H1 (cell line): ENCODE data around the gene TMEM178B. TPM values are rescaled to one million over a fixed set of nuclear protein-coding genes. Genes with fewer than 3 reads are reported as not detected.

Experiments used
- CTCF ChIA-PET: fragments of 300-600 bp; sonication (Branson Sonifier 250); formaldehyde crosslinking; loops from one replicate; lab custom pipeline; 2021; ENCODE audit not compliant: partially characterized antibody; lab: Charles Lee
- POLR2A ChIA-PET: fragments of 300-600 bp; sonication (Branson Sonifier 250); formaldehyde crosslinking; loops from one replicate; lab custom pipeline; 2021; ENCODE audit warnings: inconsistent platforms; ENCODE audit not compliant: partially characterized antibody; lab: Charles Lee
- DNase-seq, 2 experiments: peaks; one replicate each; pipeline versions ENCODE4 v3.0.0 to v3.0.0-alpha.2; 2010 to 2022; ENCODE audit warnings: low spot score in 2 of 2, low read depth in 1 of 2, mixed read lengths in 1 of 2
- FAIRE-seq: peaks from 2 replicates; lab custom pipeline; 2011; peaks lifted over from hg19 to GRCh38; lab: Jason Lieb, UNC
- H2AFZ ChIP-seq: 2 replicates; pipeline ENCODE4 v1.8.1; 2012; ENCODE audit warnings: low read length, inconsistent platforms
- H2AK5ac ChIP-seq: 2 replicates; pipeline ENCODE4 v1.6.1; 2013; ENCODE audit warnings: low read depth, low read length
- H2BK120ac ChIP-seq: replicated peaks from 2 replicates; pipeline ENCODE3; 2013; ENCODE audit warnings: low read depth, low read length, inconsistent platforms
- H2BK12ac ChIP-seq: 2 replicates; pipeline ENCODE4 v1.6.1; 2013; ENCODE audit warnings: low read depth, low read length
- H2BK15ac ChIP-seq: 2 replicates; pipeline ENCODE4 v1.6.1; 2013; ENCODE audit warnings: low read length
- H2BK20ac ChIP-seq: 2 replicates; pipeline ENCODE4 v1.6.1; 2013; ENCODE audit warnings: low read length
- H2BK5ac ChIP-seq: 2 replicates; pipeline ENCODE4 v1.6.1; 2013; ENCODE audit warnings: low read depth, low read length
- H3K14ac ChIP-seq: 2 replicates; pipeline ENCODE4 v1.6.1; 2013; ENCODE audit warnings: inconsistent platforms; ENCODE audit not compliant: insufficient read length
- H3K18ac ChIP-seq: 2 replicates; pipeline ENCODE4 v1.6.1; 2013; ENCODE audit warnings: low read length; ENCODE audit errors: extremely low read depth
- H3K23ac ChIP-seq: 2 replicates; pipeline ENCODE4 v1.6.1; 2013; ENCODE audit warnings: inconsistent platforms; ENCODE audit not compliant: insufficient read length
- H3K23me2 ChIP-seq: 2 replicates; pipeline ENCODE4 v1.6.1; 2013; ENCODE audit warnings: low read depth, low read length
- H3K27ac ChIP-seq: 2 replicates; pipeline ENCODE4 v1.6.1; 2011; ENCODE audit warnings: low read depth, low read length, inconsistent platforms
- H3K27me3 ChIP-seq, 4 experiments: replicated peaks in 1 of 4; 1 replicate in 1 of 4; 2 replicates in 3 of 4; pipeline versions ENCODE4 v1.6.1 to v1.8.1; 2011 to 2013; ENCODE audit warnings: low read length in 3 of 4, mild to moderate bottlenecking in 3 of 4, inconsistent platforms in 2 of 4, mixed read lengths in 2 of 4, moderate library complexity in 1 of 4; ENCODE audit not compliant: control insufficient read depth in 3 of 4, insufficient read depth in 3 of 4; ENCODE audit errors: extremely low read depth in 1 of 4
- H3K36me3 ChIP-seq, 4 experiments: 2 replicates each; pipeline versions ENCODE4 v1.6.1 to v1.8.1; 2011 to 2013; ENCODE audit warnings: mild to moderate bottlenecking in 4 of 4, low read length in 3 of 4, moderate library complexity in 2 of 4, control low read depth in 1 of 4, inconsistent platforms in 1 of 4; ENCODE audit not compliant: insufficient read depth in 4 of 4, control insufficient read depth in 2 of 4
- H3K4ac ChIP-seq: replicated peaks from 2 replicates; pipeline ENCODE3; 2013; ENCODE audit warnings: low read length, low read depth, mixed read lengths, inconsistent platforms; ENCODE audit not compliant: insufficient read length
- H3K4me1 ChIP-seq, 4 experiments: replicated peaks in 1 of 4; 1 replicate in 1 of 4; 2 replicates in 3 of 4; pipeline versions ENCODE4 v1.6.1 to v1.8.1; 2011 to 2013; ENCODE audit warnings: low read length in 3 of 4, inconsistent platforms in 2 of 4, mixed read lengths in 1 of 4; ENCODE audit not compliant: insufficient read depth in 4 of 4, control insufficient read depth in 3 of 4
- H3K4me2 ChIP-seq, 2 experiments: 2 replicates each; pipeline versions ENCODE4 v1.6.1 to v1.8.1; 2011 to 2013; ENCODE audit warnings: low read depth in 2 of 2, low read length in 2 of 2, control low read depth in 1 of 2, inconsistent platforms in 1 of 2, mild to moderate bottlenecking in 1 of 2; ENCODE audit not compliant: insufficient read depth in 1 of 2
- H3K4me3 ChIP-seq, 4 experiments: fragments of 200-600, 300-600 bp in 1 of 4; sonication (generic), shearing (Covaris generic), sonication (Bioruptor Twin) in 1 of 4; 2 replicates each; pipeline versions ENCODE4 v1.5.1 to v1.8.1; 2011 to 2016; ENCODE audit warnings: low read length in 4 of 4, low read depth in 3 of 4, control low read depth in 2 of 4, inconsistent platforms in 2 of 4, mild to moderate bottlenecking in 2 of 4, mixed read lengths in 1 of 4, moderate library complexity in 1 of 4; ENCODE audit not compliant: insufficient read depth in 2 of 4; ENCODE audit errors: extremely low read depth in 1 of 4
- H3K56ac ChIP-seq: replicated peaks from 2 replicates; pipeline ENCODE3; 2013; ENCODE audit warnings: low read depth, mild to moderate bottlenecking, mixed read lengths, low read length, inconsistent platforms; ENCODE audit not compliant: insufficient read length
- H3K79me1 ChIP-seq: 2 replicates; pipeline ENCODE4 v1.6.1; 2013; ENCODE audit warnings: low read depth, low read length, control low read depth
- H3K79me2 ChIP-seq, 2 experiments: 2 replicates each; pipeline versions ENCODE4 v1.6.1 to v1.8.1; 2012 to 2013; ENCODE audit warnings: low read length in 2 of 2, mild to moderate bottlenecking in 2 of 2, inconsistent platforms in 1 of 2; ENCODE audit not compliant: insufficient read depth in 2 of 2, control insufficient read depth in 1 of 2
- H3K9ac ChIP-seq, 4 experiments: replicated peaks in 1 of 4; 1 replicate in 1 of 4; 2 replicates in 3 of 4; pipeline versions ENCODE4 v1.6.1 to v1.8.1; 2011 to 2013; ENCODE audit warnings: low read depth in 3 of 4, low read length in 3 of 4, control low read depth in 2 of 4, mild to moderate bottlenecking in 2 of 4, moderate library complexity in 2 of 4, inconsistent platforms in 1 of 4; ENCODE audit errors: extremely low read depth in 1 of 4
- H3K9me3 ChIP-seq, 2 experiments: 2 replicates each; pipeline versions ENCODE4 v1.6.1 to v1.8.1; 2012 to 2013; ENCODE audit warnings: mild to moderate bottlenecking in 2 of 2, moderate library complexity in 2 of 2, control low read depth in 1 of 2, inconsistent platforms in 1 of 2, low read depth in 1 of 2, low read length in 1 of 2, mixed read lengths in 1 of 2; ENCODE audit not compliant: insufficient read depth in 2 of 2
- H4K20me1 ChIP-seq, 2 experiments: replicated peaks in 1 of 2; 2 replicates each; pipeline versions ENCODE3 to v1.8.1; 2011 to 2013; ENCODE audit warnings: inconsistent platforms in 2 of 2, low read length in 2 of 2, mild to moderate bottlenecking in 1 of 2; ENCODE audit not compliant: insufficient read depth in 2 of 2, control insufficient read depth in 1 of 2
- H4K5ac ChIP-seq: 2 replicates; pipeline ENCODE4 v1.6.1; 2013; ENCODE audit warnings: low read length, low read depth, mixed read lengths, inconsistent platforms; ENCODE audit not compliant: insufficient read length
- H4K8ac ChIP-seq: 2 replicates; pipeline ENCODE4 v1.8.0; 2013; ENCODE audit warnings: mild to moderate bottlenecking, moderate library complexity, low read length, inconsistent platforms; ENCODE audit not compliant: insufficient read depth; ENCODE audit errors: extremely low read depth
- H4K91ac ChIP-seq: replicated peaks from 2 replicates; pipeline ENCODE3; 2013; ENCODE audit warnings: low read length, mixed read lengths, inconsistent platforms; ENCODE audit not compliant: insufficient read length
- ATF2 ChIP-seq: IDR thresholded peaks from 2 replicates; pipeline ENCODE4 v1.6.1; 2012; ENCODE audit warnings: low read length, inconsistent platforms
- EGR1 ChIP-seq: IDR thresholded peaks from 2 replicates; pipeline ENCODE4 v1.6.1; 2011; ENCODE audit warnings: low read depth, low read length, borderline replicate concordance
- GTF2F1 ChIP-seq: IDR thresholded peaks from 2 replicates; pipeline ENCODE4 v1.6.1; 2012; ENCODE audit warnings: low read depth, low read length, improper control_type of control experiment, borderline replicate concordance
- JUN ChIP-seq: IDR thresholded peaks from 2 replicates; pipeline ENCODE4 v1.6.1; 2011; ENCODE audit warnings: low read depth, mild to moderate bottlenecking, improper control_type of control experiment, low read length
- MAX ChIP-seq: IDR thresholded peaks from 2 replicates; pipeline ENCODE4 v1.6.1; 2012; ENCODE audit warnings: inconsistent platforms
- RBBP5 ChIP-seq: IDR thresholded peaks from 2 replicates; pipeline ENCODE4 v1.7.1; 2012; ENCODE audit warnings: low read depth, mild to moderate bottlenecking, inconsistent platforms, low read length, moderate library complexity, borderline replicate concordance
- RXRA ChIP-seq: IDR thresholded peaks from 2 replicates; pipeline ENCODE4 v1.6.1; 2011; ENCODE audit warnings: low read depth, mild to moderate bottlenecking, low read length, moderate library complexity; ENCODE audit not compliant: insufficient read depth
- SP4 ChIP-seq: IDR thresholded peaks from 2 replicates; pipeline ENCODE4 v1.6.1; 2012; ENCODE audit warnings: low read length, inconsistent platforms
- SUZ12 ChIP-seq: fragments of 200-600 bp; sonication (generic); IDR thresholded peaks from 2 replicates; pipeline ENCODE4 v1.6.1; 2012; ENCODE audit warnings: mild to moderate bottlenecking, inconsistent platforms, low read length, moderate library complexity, mixed read lengths
- TBP ChIP-seq: IDR thresholded peaks from 2 replicates; pipeline ENCODE4 v1.6.1; 2011; ENCODE audit warnings: low read depth, low read length, improper control_type of control experiment
- ZNF274 ChIP-seq: IDR thresholded peaks from 2 replicates; pipeline ENCODE4 v1.7.0; 2012; ENCODE audit warnings: low read length, borderline replicate concordance; ENCODE audit errors: extremely low read depth
- WGBS, 2 experiments: shearing (Covaris generic) in 1 of 2; methylation state at CpG; one replicate each; pipeline versions ENCODE4 v1.1.6 to v1.1.7; 2013 to 2015; ENCODE audit warnings: low lambda C conversion rate in 2 of 2, mixed read lengths in 2 of 2, inconsistent platforms in 1 of 2, low coverage in 1 of 2, missing lambda C conversion rate in 1 of 2; ENCODE audit not compliant: insufficient replicate concordance in 2 of 2, insufficient coverage in 1 of 2, insufficient read length in 1 of 2; ENCODE audit errors: extremely low coverage in 1 of 2, missing lambda C conversion rate in 1 of 2; 5-methylcytosine and 5-hydroxymethylcytosine counted together
- polyA plus RNA-seq, 7 experiments: library from polyadenylated mRNA; depleted of rRNA in 3 of 7; stranded (reverse) in 5 of 7; unstranded in 2 of 7; fragments of >200 nt in 5 of 7; fragments of 200-250 nt in 2 of 7; gene quantifications; 1 replicate in 5 of 7; 2 replicates in 1 of 7; 4 replicates in 1 of 7; pipeline versions ENCODE4 v1.2.1 to v1.2.3, GENCODE V29; 2011 to 2013; ENCODE audit warnings: missing spikeins in 2 of 7, mixed read lengths in 2 of 7
- total RNA-seq: library from RNA; stranded (reverse); fragmentation: NEBNext Ultra II Directional; extraction: Animal tissue kit (Norgen Biotek cat#: 25700); gene quantifications from 2 replicates; pipeline ENCODE4 v1.2.1, GENCODE V29; 2021
- TF ChIP-seq, protein P1 (sequence below): IDR thresholded peaks from 2 replicates; pipeline ENCODE4 v1.6.1; 2011; ENCODE audit warnings: low read depth, mild to moderate bottlenecking, low read length; ENCODE audit not compliant: insufficient read depth

Gene TMEM178B
- total and polyA plus RNA-seq, 2 of the 8 experiments (the other 6 are each of a cell fraction or from before 2014, with no cell fraction given), result 5.3 to 18.1 TPM

GRCh38 chr7:141433698-141434097 lies 359.8 kb downstream of the TMEM178B start:
- H3K9me3 ChIP-seq, result no peaks in the 10 kb centered on the region
- no peak overlapping the region for H3K4me3 ChIP-seq
- H3K36me3 ChIP-seq, result no peaks in the 10 kb centered on the region
- H3K4ac ChIP-seq, result no peak overlapping the region
- CTCF ChIA-PET, result no interaction called here
- 91% methylated on average over 2 of the region's 2 CpGs; no CpG with 5 or more reads in 1 of the 2 experiments for WGBS, 2 experiments
- no peak overlapping the region for H2AFZ ChIP-seq
- no peak overlapping the region for H2BK12ac ChIP-seq
- no peak overlapping the region for H4K91ac ChIP-seq
- DNase-seq, result no peak
- H2BK20ac ChIP-seq, result no peak overlapping the region
- peak overlapping the region; percentile 36 for H2BK120ac ChIP-seq
- no peak for FAIRE-seq
- no peaks in the 10 kb centered on the region for H3K27me3 ChIP-seq
- no peak overlapping the region for H3K14ac ChIP-seq
- no peak overlapping the region for H3K56ac ChIP-seq
- no peak overlapping the region for H4K8ac ChIP-seq
- no peak overlapping the region; the same call in 1 of the 2 replicates for H2BK5ac ChIP-seq
- no peaks in the 10 kb centered on the region for H3K23me2 ChIP-seq
- H3K4me2 ChIP-seq, result no peak overlapping the region
- H3K27ac ChIP-seq, result no peak overlapping the region
- no peaks in the 10 kb centered on the region for H3K79me1 ChIP-seq
- H4K20me1 ChIP-seq, result no peaks in the 10 kb centered on the region
- H2BK15ac ChIP-seq, result no peak overlapping the region
- no peak overlapping the region for H3K23ac ChIP-seq
- H3K18ac ChIP-seq, result no peak overlapping the region
- no peaks in the 10 kb centered on the region for H3K79me2 ChIP-seq
- H2AK5ac ChIP-seq, result no peak overlapping the region; the same call in 1 of the 2 replicates
- H3K9ac ChIP-seq, result no peak overlapping the region
- no peak overlapping the region for H4K5ac ChIP-seq
- POLR2A ChIA-PET, result no interaction called here
- H3K4me1 ChIP-seq, result peaks cover 9 to 35% (median 21%) of the 10 kb centered on the region in 4 experiments
- TF ChIP-seq MAX, result no peak
- TF ChIP-seq ZNF274, result no peak
- TF ChIP-seq RXRA, result no peak
- TF ChIP-seq, protein P1, sequence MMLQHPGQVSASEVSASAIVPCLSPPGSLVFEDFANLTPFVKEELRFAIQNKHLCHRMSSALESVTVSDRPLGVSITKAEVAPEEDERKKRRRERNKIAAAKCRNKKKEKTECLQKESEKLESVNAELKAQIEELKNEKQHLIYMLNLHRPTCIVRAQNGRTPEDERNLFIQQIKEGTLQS, result no peak
- TF ChIP-seq SP4, result no peak
- TF ChIP-seq ATF2, result no peak
- no peak for TF ChIP-seq EGR1
- TF ChIP-seq TBP, result no peak
- TF ChIP-seq JUN, result no peak
- no peak for TF ChIP-seq SUZ12
- TF ChIP-seq GTF2F1, result no peak
- no peak for TF ChIP-seq RBBP5
